Mucosa of descending colon (tissue), 3 donors: ENCODE data around the gene UBE2Z. TPM values are rescaled to one million over a fixed set of nuclear protein-coding genes. Genes with fewer than 3 reads are reported as not detected.
A peak's percentile ranks its signal among the peaks of the same experiment; 100 is the strongest.
"Not testable (repeated sequence)": the region's sequence is repeated elsewhere in the genome, so short reads cannot be mapped to it uniquely, and the experiment has no call there.

Experiments
- ATAC-seq: fragments of 200-7000 bp; cut with Tn5 transposase; one replicate; pipeline ENCODE4 v1.9.1; 2020; ENCODE audit warnings: mild to moderate bottlenecking, moderate library complexity
- DNase-seq, 3 donors: peaks; one replicate each; pipeline ENCODE4 v3.0.0-alpha.2; 2020
- H3K36me3 ChIP-seq: fragments of 200-600 bp; one replicate; pipeline ENCODE4 v1.8.0; 2021; ENCODE audit warnings: low read depth, mild to moderate bottlenecking
- H3K4me1 ChIP-seq: fragments of 200-600 bp; one replicate; pipeline ENCODE4 v1.8.0; 2021; ENCODE audit warnings: low read depth, mild to moderate bottlenecking
- H3K4me3 ChIP-seq: fragments of 200-600 bp; one replicate; pipeline ENCODE4 v1.8.0; 2021; ENCODE audit warnings: mild to moderate bottlenecking
- H3K9me3 ChIP-seq: fragments of 200-600 bp; one replicate; pipeline ENCODE4 v1.8.0; 2021; ENCODE audit warnings: mild to moderate bottlenecking
- CTCF ChIP-seq: fragments of 200-600 bp; IDR thresholded peaks from one replicate; pipeline ENCODE4 v1.8.0; 2022; ENCODE audit warnings: antibody characterized with exemption, mild to moderate bottlenecking
- intact Hi-C, 2 donors: fragments of 100-400 bp; cut with DNase I in 1 of 2; cut with micrococcal nuclease in 1 of 2; formaldehyde crosslinking; loops; one replicate each; pipeline versions ENCODE4 v1.11.0 to v1.11.1; 2022; cut with DNase I, micrococcal nuclease
- total RNA-seq, 3 donors: library from RNA; stranded (reverse); fragmentation: NEBNext Ultra II Directional in 2 of 3; extraction: Animal tissue kit (Norgen Biotek cat#: 25700) in 2 of 3; gene quantifications; one replicate each; pipeline versions ENCODE4 v1.2.1 to v1.2.4, GENCODE V29; 2021 to 2023
- donor health status: DM: no; HTN: no; CAD: no; lungs with moderate emphysema.
- donor health status: DM: no; HTN: no; CAD: no.
- donor health status: DM: no; HTN: yes; CAD: no.

Gene UBE2Z
- total RNA-seq, 3 donors from 2014 or later = 67.6 to 70.5 (median 68.1) TPM

GRCh38 chr17:48929812-48930165 is 21.6 kb downstream of the UBE2Z start:
- Histone ChIP-seq H3K9me3 (no peaks in the 10 kb centered on the region), H3K4me3 (no peak overlapping the region), H3K4me1 (no peaks in the 10 kb centered on the region), H3K36me3 (peaks cover 14% of the 10 kb centered on the region)
- ATAC-seq = no peak
- intact Hi-C loops = no loop called here
- TF ChIP-seq CTCF = no peak
- DNase-seq = no peak

- intact Hi-C loops = no loop called here
- H3K4me3 ChIP-seq = no peak overlapping the region
- H3K4me1 ChIP-seq = no peaks in the 10 kb centered on the region
- ATAC-seq = no peak
- TF ChIP-seq CTCF = no peak
- H3K9me3 ChIP-seq = no peaks in the 10 kb centered on the region
- H3K36me3 ChIP-seq = peaks cover 14% of the 10 kb centered on the region
- no peak for DNase-seq
Measured at GRCh38 chr17:48930435-48930873, 22.2 kb downstream of the UBE2Z start.

GRCh38 chr17:48933035-48933434 is 24.8 kb downstream of the UBE2Z start:
- peaks cover 19% of the 10 kb centered on the region for H3K36me3 ChIP-seq

GRCh38 chr17:48944515-48945260 is 36.5 kb downstream of the UBE2Z start, which contains the start of gene SNF8:
TSS of gene SNF8 (minus strand) at chr17:48944842. CDS start at chr17:48944734, 108 bp downstream.
- no peak for TF ChIP-seq CTCF
- H3K4me1 ChIP-seq = peaks cover 8% of the 10 kb centered on the region
- ATAC-seq (peak; percentile 100), DNase-seq (peak; percentile 94 to 96 (median 95))
- no peaks in the 10 kb centered on the region for H3K9me3 ChIP-seq
- H3K4me3 ChIP-seq = peak within 1 kb of the TSS; percentile 76
- intact Hi-C loops = no loop called here
- no peaks in the 10 kb centered on the region for H3K36me3 ChIP-seq

More at GRCh38 chr17:48933035-48933434, 24.8 kb downstream of the UBE2Z start:
- ATAC-seq = no peak
- no peaks in the 10 kb centered on the region for H3K4me1 ChIP-seq
- TF ChIP-seq CTCF = no peak
- no peaks in the 10 kb centered on the region for H3K9me3 ChIP-seq
- intact Hi-C loops = no loop called here
- H3K4me3 ChIP-seq = no peak overlapping the region
- DNase-seq = no peak

GRCh38 chr17:48945261-48945651 is 37.0 kb downstream of the UBE2Z start:
- H3K36me3 ChIP-seq, intact Hi-C loops, H3K9me3 ChIP-seq, ATAC-seq, H3K4me1 ChIP-seq, H3K4me3 ChIP-seq: not testable (repeated sequence)
- DNase-seq = peak in 1 of 3 donors; percentile 4

GRCh38 chr17:48951572-48951971 is 43.4 kb downstream of the UBE2Z start:
- no peak for ATAC-seq
- no peak for DNase-seq
- intact Hi-C loops = no loop called here
- no peak overlapping the region for H3K4me3 ChIP-seq
- H3K9me3 ChIP-seq = no peaks in the 10 kb centered on the region
- H3K4me1 ChIP-seq = peaks cover 10% of the 10 kb centered on the region
- no peaks in the 10 kb centered on the region for H3K36me3 ChIP-seq
- no peak for TF ChIP-seq CTCF
